ENCODE measurements around the gene PDE1C.

DNA sequence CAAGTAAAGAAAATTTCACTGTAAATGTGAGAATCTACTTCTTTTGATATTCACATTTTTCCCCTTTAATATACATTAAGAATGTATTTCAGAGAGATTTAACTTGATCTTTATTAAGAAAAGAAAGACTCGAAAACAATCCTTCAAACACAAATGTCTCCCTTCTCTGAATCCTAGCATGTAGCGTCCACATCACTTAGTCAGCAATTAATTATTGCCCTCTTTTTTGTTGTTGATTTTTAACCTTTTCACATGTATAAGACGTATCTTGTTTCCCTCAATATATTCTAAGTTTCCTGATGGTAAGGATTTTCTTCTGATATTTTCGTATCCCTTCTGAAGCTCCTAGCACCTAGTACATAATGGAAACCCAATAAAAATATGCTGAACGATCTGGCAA is 6.6 kb downstream of the PDE1C start:
- no peak for TF ChIP-seq CTCF (conservative IDR thresholded peaks at IDR 0.05; ENCODE audit: low read length)
- TF ChIP-seq EZH2phosphoT487 (IDR thresholded peaks at IDR 0.05; ENCODE audit: borderline replicate concordance, low read depth, low read length), result no peak
